GM12873 (cell line): ENCODE results near the gene ID1.

Experiments used
- CTCF ChIP-seq: IDR thresholded peaks from 2 replicates; pipeline ENCODE4 v1.5.1; 2012; ENCODE audit warnings: low read depth, mild to moderate bottlenecking, moderate library complexity, low read length, control low read depth; ENCODE audit not compliant: insufficient read depth; ENCODE audit errors: missing control alignments

Gene ID1

GRCh38 chr20:31632548-31633338 lies 27.7 kb downstream of the ID1 start:
- TF ChIP-seq CTCF = no peak

- no peak for TF ChIP-seq CTCF
Measured at GRCh38 chr20:31633339-31633914, 28.3 kb downstream of the ID1 start.

- TF ChIP-seq CTCF = no peak
Measured at GRCh38 chr20:31637660-31638059, 32.6 kb downstream of the ID1 start, which contains the start of gene COX4I2. Gene COX4I2, plus strand, starts transcription at chr20:31637912. Its CDS starts 1,106 bp downstream, at chr20:31639018.

GRCh38 chr20:31638317-31638716 lies 33.2 kb downstream of the ID1 start:
- no peak for TF ChIP-seq CTCF

- no peak for TF ChIP-seq CTCF
Measured at GRCh38 chr20:31638816-31639215, 33.7 kb downstream of the ID1 start.

- no peak for TF ChIP-seq CTCF
Measured at GRCh38 chr20:31640259-31640658, 35.2 kb downstream of the ID1 start.

GRCh38 chr20:31641391-31641790 lies 36.3 kb downstream of the ID1 start:
- TF ChIP-seq CTCF = no peak
